HG02642 (cell line): ENCODE data around the gene ATR.
"Not testable (repeated sequence)": the region's sequence is repeated elsewhere in the genome, so short reads cannot be mapped to it uniquely, and the experiment has no call there.

Experiments used
- ATAC-seq: cut with Tn5 transposase; IDR thresholded peaks from one replicate; pipeline ENCODE4 v1.9.1; 2021; ENCODE audit warnings: mild to moderate bottlenecking; ENCODE audit not compliant: unreplicated experiment, poor library complexity

The ATR gene

GRCh38 chr3:142459929-142460328 is 118.6 kb downstream of the ATR start:
- no peak for ATAC-seq

- ATAC-seq = no peak
Measured at GRCh38 chr3:142459096-142459495, 119.4 kb downstream of the ATR start.

- no peak for ATAC-seq
Measured at GRCh38 chr3:142450881-142451280, 127.7 kb downstream of the ATR start.

GRCh38 chr3:142450189-142450588 is 128.3 kb downstream of the ATR start:
- ATAC-seq = no peak

GRCh38 chr3:142447852-142448823 is 130.4 kb downstream of the ATR start, which contains the start of gene XRN1:
TSS of gene XRN1 (minus strand) at chr3:142448037. CDS start at chr3:142447944, 93 bp downstream.
- ATAC-seq = peak; percentile 90

GRCh38 chr3:142447301-142447851 is 131.2 kb downstream of the ATR start:
- ATAC-seq = peak; percentile 35

GRCh38 chr3:142445816-142446254 is 132.7 kb downstream of the ATR start:
- peak; percentile 49 for ATAC-seq

GRCh38 chr3:142444343-142444742 is 134.2 kb downstream of the ATR start:
- no peak for ATAC-seq

GRCh38 chr3:142443060-142443459 is 135.5 kb downstream of the ATR start:
- not testable (repeated sequence) for ATAC-seq

GRCh38 chr3:142439499-142440220 is 138.9 kb downstream of the ATR start:
- not testable (repeated sequence) for ATAC-seq

GRCh38 chr3:142438096-142438495 is 140.4 kb downstream of the ATR start:
- ATAC-seq = not testable (repeated sequence)

GRCh38 chr3:142436951-142437585 is 141.5 kb downstream of the ATR start:
- ATAC-seq = no peak

- ATAC-seq = no peak
Measured at GRCh38 chr3:142434503-142434902, 144.0 kb downstream of the ATR start.

- no peak for ATAC-seq
Measured at GRCh38 chr3:142433110-142433509, 145.4 kb downstream of the ATR start.

- no peak for ATAC-seq
Measured at GRCh38 chr3:142429582-142429981, 149.0 kb downstream of the ATR start.

- no peak for ATAC-seq
Measured at GRCh38 chr3:142424754-142425153, 153.8 kb downstream of the ATR start.

- ATAC-seq = no peak
Measured at GRCh38 chr3:142418926-142419592, 159.5 kb downstream of the ATR start.

GRCh38 chr3:142417302-142417701 is 161.2 kb downstream of the ATR start:
- no peak for ATAC-seq

GRCh38 chr3:142400537-142400936 is 178.0 kb downstream of the ATR start:
- not testable (repeated sequence) for ATAC-seq
